Measurements from ENCODE around the gene INTS1.

DNA sequence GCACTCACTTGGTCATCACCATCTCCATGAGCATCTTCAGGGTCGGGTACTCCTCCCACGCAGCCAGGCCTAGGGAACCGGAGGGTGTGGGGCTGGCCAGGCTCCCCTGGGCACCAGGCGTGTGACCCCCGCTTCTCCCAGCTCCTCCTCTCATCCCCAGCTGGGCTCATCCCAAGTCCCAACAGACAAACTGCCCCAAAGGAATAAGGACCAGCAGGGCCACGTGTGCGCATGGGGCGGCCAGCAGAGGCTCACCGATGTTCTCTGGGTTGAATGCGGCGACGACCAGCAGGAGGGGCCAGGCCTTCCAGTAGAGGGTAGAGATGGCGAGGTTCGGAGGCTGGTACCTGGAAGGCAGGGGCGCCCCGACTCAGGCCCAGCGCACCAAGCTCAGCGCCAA lies 14.9 kb downstream of the INTS1 start:
- TF ChIP-seq RAD21 (IDR thresholded peaks at IDR 0.05; ENCODE audit: low read depth) (no peak), NFIC (IDR thresholded peaks at IDR 0.05) (no peak), TCF12 (IDR thresholded peaks at IDR 0.05; ENCODE audit: low read depth) (no peak), CREB1 (IDR thresholded peaks at IDR 0.05; ENCODE audit: low read depth) (no peak), TAF1 (IDR thresholded peaks at IDR 0.05; ENCODE audit: low read depth) (no peak), YY1 (IDR thresholded peaks at IDR 0.05; ENCODE audit: low read depth) (no peak), CEBPB (IDR thresholded peaks at IDR 0.05) (no peak), EP300 (IDR thresholded peaks at IDR 0.05; ENCODE audit: borderline replicate concordance) (no peak), EGR1 (IDR thresholded peaks at IDR 0.05) (no peak), FOXM1 (IDR thresholded peaks at IDR 0.05; ENCODE audit: borderline replicate concordance, low read depth) (no peak)
- TF ChIP-seq, protein P1, sequence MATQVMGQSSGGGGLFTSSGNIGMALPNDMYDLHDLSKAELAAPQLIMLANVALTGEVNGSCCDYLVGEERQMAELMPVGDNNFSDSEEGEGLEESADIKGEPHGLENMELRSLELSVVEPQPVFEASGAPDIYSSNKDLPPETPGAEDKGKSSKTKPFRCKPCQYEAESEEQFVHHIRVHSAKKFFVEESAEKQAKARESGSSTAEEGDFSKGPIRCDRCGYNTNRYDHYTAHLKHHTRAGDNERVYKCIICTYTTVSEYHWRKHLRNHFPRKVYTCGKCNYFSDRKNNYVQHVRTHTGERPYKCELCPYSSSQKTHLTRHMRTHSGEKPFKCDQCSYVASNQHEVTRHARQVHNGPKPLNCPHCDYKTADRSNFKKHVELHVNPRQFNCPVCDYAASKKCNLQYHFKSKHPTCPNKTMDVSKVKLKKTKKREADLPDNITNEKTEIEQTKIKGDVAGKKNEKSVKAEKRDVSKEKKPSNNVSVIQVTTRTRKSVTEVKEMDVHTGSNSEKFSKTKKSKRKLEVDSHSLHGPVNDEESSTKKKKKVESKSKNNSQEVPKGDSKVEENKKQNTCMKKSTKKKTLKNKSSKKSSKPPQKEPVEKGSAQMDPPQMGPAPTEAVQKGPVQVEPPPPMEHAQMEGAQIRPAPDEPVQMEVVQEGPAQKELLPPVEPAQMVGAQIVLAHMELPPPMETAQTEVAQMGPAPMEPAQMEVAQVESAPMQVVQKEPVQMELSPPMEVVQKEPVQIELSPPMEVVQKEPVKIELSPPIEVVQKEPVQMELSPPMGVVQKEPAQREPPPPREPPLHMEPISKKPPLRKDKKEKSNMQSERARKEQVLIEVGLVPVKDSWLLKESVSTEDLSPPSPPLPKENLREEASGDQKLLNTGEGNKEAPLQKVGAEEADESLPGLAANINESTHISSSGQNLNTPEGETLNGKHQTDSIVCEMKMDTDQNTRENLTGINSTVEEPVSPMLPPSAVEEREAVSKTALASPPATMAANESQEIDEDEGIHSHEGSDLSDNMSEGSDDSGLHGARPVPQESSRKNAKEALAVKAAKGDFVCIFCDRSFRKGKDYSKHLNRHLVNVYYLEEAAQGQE (IDR thresholded peaks at IDR 0.05; ENCODE audit: low read depth) = no peak
